Keratinocyte (primary cell): ENCODE data around the gene OR4K14. TPM values are rescaled to one million over a fixed set of nuclear protein-coding genes. Genes with fewer than 3 reads are reported as not detected.

ENCODE experiments used
- polyA plus RNA-seq, 5 experiments: library from polyadenylated mRNA; depleted of rRNA in 3 of 5; stranded (reverse) in 3 of 5; stranded (forward) in 1 of 5; unstranded in 1 of 5; fragments of >200 nt; gene quantifications; 1 replicate in 1 of 5; 2 replicates in 3 of 5; 3 replicates in 1 of 5; pipeline versions ENCODE4 v1.2.1 to v1.2.3, GENCODE V29; 2011 to 2012; ENCODE audit warnings: missing spikeins in 2 of 5, low read depth in 1 of 5, low replicate concordance in 1 of 5

Gene OR4K14
- polyA plus RNA-seq, 1 donor (not counting 4 experiments of a cell fraction or from before 2014, with no cell fraction given): not detected

Other genes with a start within 250 kb of the OR4K14 start
- not detected in 3 replicates for gene OR4M1, start 245.8 kb downstream of the OR4K14 start, polyA plus RNA-seq
- gene OR4N2, start 215.5 kb downstream of the OR4K14 start, polyA plus RNA-seq: not detected in 3 replicates
- gene OR4K2, start 144.2 kb downstream of the OR4K14 start, polyA plus RNA-seq: not detected in 3 replicates
- gene OR4K5, start 98.7 kb downstream of the OR4K14 start, polyA plus RNA-seq: not detected in 3 replicates
- not detected in 3 replicates for gene OR4K1, start 88.4 kb downstream of the OR4K14 start, polyA plus RNA-seq
- gene OR4K15, start 43.7 kb downstream of the OR4K14 start, polyA plus RNA-seq: not detected in 3 replicates
- gene OR4Q2, start 17.1 kb downstream of the OR4K14 start, polyA plus RNA-seq: not detected in 3 replicates
- not detected in 3 replicates for gene OR4K13, start 16.7 kb upstream of the OR4K14 start, polyA plus RNA-seq
- not detected in 3 replicates for gene OR4L1, start 40.7 kb upstream of the OR4K14 start, polyA plus RNA-seq
- not detected in 3 replicates for gene OR4K17, start 91.4 kb upstream of the OR4K14 start, polyA plus RNA-seq
- not detected in 3 replicates for gene OR4N5, start 119.5 kb upstream of the OR4K14 start, polyA plus RNA-seq
- not detected in 3 replicates for gene OR11G2, start 171.6 kb upstream of the OR4K14 start, polyA plus RNA-seq
- not detected in 3 replicates for gene OR11H6, start 204.4 kb upstream of the OR4K14 start, polyA plus RNA-seq
- not detected in 3 replicates for gene OR11H7, start 209.7 kb upstream of the OR4K14 start, polyA plus RNA-seq
- gene OR11H4, start 220.0 kb upstream of the OR4K14 start, polyA plus RNA-seq: not detected in 3 replicates